KMS-11 (cell line): ENCODE results near the gene COPA.
"Not testable (repeated sequence)": the region's sequence is repeated elsewhere in the genome, so short reads cannot be mapped to it uniquely, and the experiment has no call there.

Experiments
- H2AFZ ChIP-seq: fragments of 200-600 bp; sonication (generic); 2 replicates; pipeline ENCODE4 v1.6.1; 2016; ENCODE audit warnings: antibody characterized with exemption, mixed run types, low read depth
- H3K27ac ChIP-seq: fragments of 200-600 bp; sonication (generic); 2 replicates; pipeline ENCODE4 v1.6.1; 2016; ENCODE audit warnings: mild to moderate bottlenecking, mixed run types
- H3K27me3 ChIP-seq: fragments of 200-600 bp; sonication (generic); 2 replicates; pipeline ENCODE4 v1.6.1; 2017; ENCODE audit warnings: mild to moderate bottlenecking, low read depth, mixed run types, moderate library complexity; ENCODE audit not compliant: insufficient read depth
- H3K36me3 ChIP-seq: fragments of 200-600 bp; sonication (generic); 2 replicates; pipeline ENCODE4 v1.6.1; 2017; ENCODE audit warnings: mild to moderate bottlenecking, mixed run types; ENCODE audit not compliant: insufficient read depth
- H3K4me1 ChIP-seq: fragments of 200-600 bp; sonication (generic); 2 replicates; pipeline ENCODE4 v1.6.1; 2016; ENCODE audit warnings: mild to moderate bottlenecking, low read depth, mixed run types; ENCODE audit not compliant: poor library complexity, severe bottlenecking
- H3K4me2 ChIP-seq: fragments of 200-600 bp; sonication (generic); 2 replicates; pipeline ENCODE4 v1.7.0; 2016; ENCODE audit warnings: mild to moderate bottlenecking, mixed run types
- H3K4me3 ChIP-seq: fragments of 200-600 bp; sonication (generic); IDR thresholded peaks from 2 replicates; pipeline ENCODE4 v1.6.1; 2017; ENCODE audit warnings: low read depth, low read length, mixed read lengths; ENCODE audit not compliant: insufficient read depth
- H3K79me2 ChIP-seq: fragments of 200-600 bp; sonication (generic); 2 replicates; pipeline ENCODE4 v1.6.1; 2016; ENCODE audit warnings: low read depth, mixed run types; ENCODE audit not compliant: insufficient read depth
- H3K9ac ChIP-seq: fragments of 200-600 bp; sonication (generic); 2 replicates; pipeline ENCODE4 v1.6.1; 2016; ENCODE audit warnings: mild to moderate bottlenecking, mixed run types
- H4K20me1 ChIP-seq: fragments of 200-600 bp; sonication (generic); 2 replicates; pipeline ENCODE4 v1.6.1; 2016; ENCODE audit warnings: mild to moderate bottlenecking, mixed run types; ENCODE audit not compliant: insufficient read depth
- CTCF ChIP-seq: fragments of 200-600 bp; sonication (generic); conservative IDR thresholded peaks from 2 replicates; pipeline ENCODE4 v1.6.1; 2017; ENCODE audit warnings: low read depth, mild to moderate bottlenecking, antibody characterized with exemption, low read length, moderate library complexity, mixed read lengths

The COPA gene

GRCh38 chr1:160296036-160296435 lies 47.0 kb downstream of the COPA start:
- no peaks in the 10 kb centered on the region for H3K27me3 ChIP-seq
- no peak overlapping the region for H3K4me3 ChIP-seq
- H3K9ac ChIP-seq, result no peak overlapping the region
- peaks cover 49% of the 10 kb centered on the region for H3K36me3 ChIP-seq
- no peaks in the 10 kb centered on the region for H4K20me1 ChIP-seq
- H2AFZ ChIP-seq, result no peak overlapping the region
- H3K4me2 ChIP-seq, result no peak overlapping the region
- H3K27ac ChIP-seq, result no peak overlapping the region
- H3K79me2 ChIP-seq, result no peaks in the 10 kb centered on the region
- H3K4me1 ChIP-seq, result peaks cover 6% of the 10 kb centered on the region
- TF ChIP-seq CTCF, result no peak

GRCh38 chr1:160293020-160293968 lies 49.8 kb downstream of the COPA start:
- Histone ChIP-seq H3K4me1 (peaks cover 7% of the 10 kb centered on the region), H3K9ac (no peak overlapping the region), H3K27ac (no peak overlapping the region), H2AFZ (no peak overlapping the region), H3K36me3 (peaks cover 44% of the 10 kb centered on the region), H3K4me3 (no peak overlapping the region), H4K20me1 (no peaks in the 10 kb centered on the region), H3K27me3 (no peaks in the 10 kb centered on the region), H3K79me2 (no peaks in the 10 kb centered on the region), H3K4me2 (no peak overlapping the region)
- no peak for TF ChIP-seq CTCF

GRCh38 chr1:160291248-160292220 lies 51.5 kb downstream of the COPA start:
- no peaks in the 10 kb centered on the region for H4K20me1 ChIP-seq
- H3K27me3 ChIP-seq, result no peaks in the 10 kb centered on the region
- H2AFZ ChIP-seq, result no peak overlapping the region
- H3K4me1 ChIP-seq, result peaks cover 7% of the 10 kb centered on the region
- H3K36me3 ChIP-seq, result peaks cover 40% of the 10 kb centered on the region
- no peaks in the 10 kb centered on the region for H3K79me2 ChIP-seq
- H3K27ac ChIP-seq, result no peak overlapping the region; the same call in 1 of the 2 replicates
- peak; percentile 100 for TF ChIP-seq CTCF
- no peak overlapping the region for H3K4me2 ChIP-seq
- no peak overlapping the region for H3K4me3 ChIP-seq
- H3K9ac ChIP-seq, result no peak overlapping the region

GRCh38 chr1:160287769-160288168 lies 55.3 kb downstream of the COPA start:
- H3K27me3 ChIP-seq, H4K20me1 ChIP-seq, H3K9ac ChIP-seq, H3K4me3 ChIP-seq, H2AFZ ChIP-seq, H3K27ac ChIP-seq, H3K4me2 ChIP-seq: not testable (repeated sequence)
- peaks cover 27% of the 10 kb centered on the region for H3K4me1 ChIP-seq
- H3K79me2 ChIP-seq, result peaks cover 15% of the 10 kb centered on the region
- peaks cover 22% of the 10 kb centered on the region; the same call in 1 of the 2 replicates for H3K36me3 ChIP-seq
